Glutamatergic neuron (in vitro differentiated cells): ENCODE measurements around the gene UBR1. TPM values are rescaled to one million over a fixed set of nuclear protein-coding genes. Genes with fewer than 3 reads are reported as not detected.
"Not testable (repeated sequence)": the region's sequence is repeated elsewhere in the genome, so short reads cannot be mapped to it uniquely, and the experiment has no call there.

Experiments used
- DNase-seq: peaks from one replicate; pipeline ENCODE4 v3.0.0; 2022
- H3K27ac Mint-ChIP-seq: one replicate; pipeline ENCODE4 v1.8.0; 2020; ENCODE audit warnings: mild to moderate bottlenecking, mixed read lengths, inconsistent platforms; ENCODE audit not compliant: unreplicated experiment
- H3K27me3 Mint-ChIP-seq: one replicate; pipeline ENCODE4 v1.8.0; 2020; ENCODE audit warnings: mild to moderate bottlenecking, moderate library complexity, mixed read lengths, inconsistent platforms; ENCODE audit not compliant: unreplicated experiment
- H3K36me3 Mint-ChIP-seq: one replicate; pipeline ENCODE4 v1.8.0; 2020; ENCODE audit warnings: mild to moderate bottlenecking, mixed read lengths, inconsistent platforms; ENCODE audit not compliant: unreplicated experiment
- H3K4me1 Mint-ChIP-seq: one replicate; pipeline ENCODE4 v1.8.0; 2020; ENCODE audit warnings: mild to moderate bottlenecking, low read depth, mixed read lengths, inconsistent platforms; ENCODE audit not compliant: unreplicated experiment
- H3K4me3 Mint-ChIP-seq: one replicate; pipeline ENCODE4 v1.8.0; 2020; ENCODE audit warnings: mild to moderate bottlenecking, mixed read lengths, inconsistent platforms; ENCODE audit not compliant: unreplicated experiment
- H3K9me3 Mint-ChIP-seq: one replicate; pipeline ENCODE4 v1.8.0; 2020; ENCODE audit warnings: mild to moderate bottlenecking, moderate library complexity, mixed read lengths, inconsistent platforms; ENCODE audit not compliant: unreplicated experiment
- CTCF ChIP-seq: fragments of 200-600 bp; sonication (generic); IDR thresholded peaks from one replicate; pipeline ENCODE4 v1.5.0; 2021; ENCODE audit not compliant: partially characterized antibody, unreplicated experiment
- total RNA-seq: library from RNA; stranded (reverse); fragmentation: NEBNext Ultra II Directional; extraction: Animal tissue kit (Norgen Biotek cat#: 25700); gene quantifications from one replicate; pipeline ENCODE4 v1.2.1, GENCODE V29; 2021; ENCODE audit not compliant: unreplicated experiment

The UBR1 gene
- total RNA-seq, 1 donor from 2014 or later = 39.9 TPM

GRCh38 chr15:42964476-42964875 lies 141.4 kb downstream of the UBR1 start:
- Mint-ChIP-seq H3K27ac (no peak overlapping the region), H3K27me3 (no peaks in the 10 kb centered on the region), H3K4me1 (no peaks in the 10 kb centered on the region), H3K9me3 (peaks cover 2% of the 10 kb centered on the region), H3K4me3 (no peak overlapping the region), H3K36me3 (peaks cover 7% of the 10 kb centered on the region)
- no peak for TF ChIP-seq CTCF
- no peak for DNase-seq

- DNase-seq = no peak
- peaks cover 5% of the 10 kb centered on the region for H3K36me3 Mint-ChIP-seq
- no peak for TF ChIP-seq CTCF
Observed at GRCh38 chr15:42955518-42955917, 150.3 kb downstream of the UBR1 start.

GRCh38 chr15:42954291-42954690 lies 151.5 kb downstream of the UBR1 start:
- Mint-ChIP-seq H3K27ac (no peak overlapping the region), H3K4me3 (no peak overlapping the region), H3K9me3 (peaks cover 1% of the 10 kb centered on the region), H3K4me1 (no peaks in the 10 kb centered on the region), H3K36me3 (peaks cover 5% of the 10 kb centered on the region), H3K27me3 (no peaks in the 10 kb centered on the region)
- DNase-seq = no peak
- TF ChIP-seq CTCF = no peak

More at GRCh38 chr15:42955518-42955917, 150.3 kb downstream of the UBR1 start:
- peaks cover 1% of the 10 kb centered on the region for H3K9me3 Mint-ChIP-seq
- H3K27ac Mint-ChIP-seq = no peak overlapping the region
- H3K27me3 Mint-ChIP-seq = no peaks in the 10 kb centered on the region
- no peak overlapping the region for H3K4me3 Mint-ChIP-seq
- H3K4me1 Mint-ChIP-seq = no peaks in the 10 kb centered on the region

GRCh38 chr15:42948898-42949297 lies 156.9 kb downstream of the UBR1 start:
- not testable (repeated sequence) for H3K27me3 Mint-ChIP-seq, H3K4me1 Mint-ChIP-seq, H3K36me3 Mint-ChIP-seq, H3K4me3 Mint-ChIP-seq, H3K9me3 Mint-ChIP-seq, DNase-seq, H3K27ac Mint-ChIP-seq

- no peaks in the 10 kb centered on the region for H3K4me1 Mint-ChIP-seq
- no peaks in the 10 kb centered on the region for H3K9me3 Mint-ChIP-seq
- no peak overlapping the region for H3K27ac Mint-ChIP-seq
- H3K27me3 Mint-ChIP-seq = no peaks in the 10 kb centered on the region
- H3K4me3 Mint-ChIP-seq = no peak overlapping the region
- no peaks in the 10 kb centered on the region for H3K36me3 Mint-ChIP-seq
- DNase-seq = no peak
- TF ChIP-seq CTCF = no peak
Observed at GRCh38 chr15:42940527-42940926, 165.3 kb downstream of the UBR1 start.

GRCh38 chr15:42939841-42940240 lies 166.0 kb downstream of the UBR1 start:
- DNase-seq = no peak
- Mint-ChIP-seq H3K4me1 (no peaks in the 10 kb centered on the region), H3K4me3 (no peak overlapping the region), H3K27me3 (no peaks in the 10 kb centered on the region), H3K36me3 (no peaks in the 10 kb centered on the region), H3K27ac (no peak overlapping the region), H3K9me3 (no peaks in the 10 kb centered on the region)
- no peak for TF ChIP-seq CTCF
